ENCODE measurements around the gene NOP14. TPM values are rescaled to one million over a fixed set of nuclear protein-coding genes. Genes with fewer than 3 reads are reported as not detected.

NOP14 gene
- polyA plus RNA-seq, 2 of the 4 experiments (the other 2 are of a cell fraction): 18.9 to 30.2 TPM

DNA sequence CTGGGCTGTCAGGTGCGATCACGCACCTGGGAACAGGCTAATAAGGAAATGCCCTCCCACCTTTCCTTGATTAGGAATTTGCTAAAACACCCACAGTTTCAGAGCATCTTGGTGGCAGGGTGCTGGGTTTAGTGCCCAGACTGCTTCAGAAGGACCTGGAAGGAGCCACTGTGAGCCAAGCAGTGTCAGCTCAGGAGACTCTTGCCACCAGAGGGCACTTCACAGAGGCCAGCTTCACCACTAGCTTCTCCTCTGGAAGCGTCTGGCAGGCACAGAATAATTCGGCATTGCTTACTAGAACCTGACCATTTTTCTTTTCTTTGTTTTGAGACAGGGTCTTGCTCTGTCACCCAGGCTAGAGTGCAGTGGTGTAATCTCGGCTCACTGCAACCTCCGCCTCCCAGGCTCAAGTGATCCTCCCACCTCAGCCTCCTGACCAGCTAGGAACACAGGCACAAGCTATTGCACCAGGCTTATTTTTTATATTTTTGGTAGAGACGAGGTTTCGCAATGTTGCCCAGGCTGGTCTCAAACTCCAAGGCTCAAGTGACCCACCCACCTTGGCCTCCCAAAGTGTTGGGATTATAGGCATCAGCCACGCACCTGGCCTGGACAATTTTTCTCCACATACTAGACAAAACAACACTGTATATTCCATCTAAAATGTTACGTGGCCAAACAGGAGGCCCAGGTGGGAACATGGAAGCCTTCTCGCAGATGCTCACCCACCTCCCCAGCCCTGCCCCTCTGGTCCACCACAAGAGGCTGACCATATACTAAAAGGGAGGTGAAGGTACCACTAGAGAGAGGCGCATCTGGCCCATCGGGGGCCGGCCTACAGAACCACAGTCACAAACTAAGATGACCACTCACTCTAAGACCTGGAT lies 14.1 kb downstream of the NOP14 start:
- H3K9me3 ChIP-seq: no peaks in the 10 kb centered on the region
- ChIA-PET POLR2A (no interaction called here), CTCF (interaction anchor here (0.9 to 1.8 kb wide), 6 partner anchors 10 to 89 kb away, joined by 3 to 8 read pairs (median 3); partner anchors contain the start of genes GRK4 and NOP14)
- WGBS (ENCODE audit: missing lambda C conversion rate): 93% methylated on average over 14 of the region's 14 CpGs
- no peak overlapping the region for H3K4me2 ChIP-seq
- H3K4me1 ChIP-seq: no peaks in the 10 kb centered on the region
- peak in 1 of 2 experiments; percentile 41 for DNase-seq (ENCODE audit: low read depth in 1 of 2, low spot score in 1 of 2)
- no peak for TF ChIP-seq JUNB (IDR thresholded peaks at IDR 0.05)
- TF ChIP-seq RARB (CRISPR knock-in tag; IDR thresholded peaks at IDR 0.05): no peak
- TF ChIP-seq HEYL (CRISPR knock-in tag; IDR thresholded peaks at IDR 0.05): no peak
- no peak for TF ChIP-seq BCL3 (IDR thresholded peaks at IDR 0.05)
- peak in 1 of 2 experiments; percentile 33; a peak in 1 of 4 replicates for TF ChIP-seq CEBPB (IDR thresholded peaks at IDR 0.05)
- TF ChIP-seq, protein P1, sequence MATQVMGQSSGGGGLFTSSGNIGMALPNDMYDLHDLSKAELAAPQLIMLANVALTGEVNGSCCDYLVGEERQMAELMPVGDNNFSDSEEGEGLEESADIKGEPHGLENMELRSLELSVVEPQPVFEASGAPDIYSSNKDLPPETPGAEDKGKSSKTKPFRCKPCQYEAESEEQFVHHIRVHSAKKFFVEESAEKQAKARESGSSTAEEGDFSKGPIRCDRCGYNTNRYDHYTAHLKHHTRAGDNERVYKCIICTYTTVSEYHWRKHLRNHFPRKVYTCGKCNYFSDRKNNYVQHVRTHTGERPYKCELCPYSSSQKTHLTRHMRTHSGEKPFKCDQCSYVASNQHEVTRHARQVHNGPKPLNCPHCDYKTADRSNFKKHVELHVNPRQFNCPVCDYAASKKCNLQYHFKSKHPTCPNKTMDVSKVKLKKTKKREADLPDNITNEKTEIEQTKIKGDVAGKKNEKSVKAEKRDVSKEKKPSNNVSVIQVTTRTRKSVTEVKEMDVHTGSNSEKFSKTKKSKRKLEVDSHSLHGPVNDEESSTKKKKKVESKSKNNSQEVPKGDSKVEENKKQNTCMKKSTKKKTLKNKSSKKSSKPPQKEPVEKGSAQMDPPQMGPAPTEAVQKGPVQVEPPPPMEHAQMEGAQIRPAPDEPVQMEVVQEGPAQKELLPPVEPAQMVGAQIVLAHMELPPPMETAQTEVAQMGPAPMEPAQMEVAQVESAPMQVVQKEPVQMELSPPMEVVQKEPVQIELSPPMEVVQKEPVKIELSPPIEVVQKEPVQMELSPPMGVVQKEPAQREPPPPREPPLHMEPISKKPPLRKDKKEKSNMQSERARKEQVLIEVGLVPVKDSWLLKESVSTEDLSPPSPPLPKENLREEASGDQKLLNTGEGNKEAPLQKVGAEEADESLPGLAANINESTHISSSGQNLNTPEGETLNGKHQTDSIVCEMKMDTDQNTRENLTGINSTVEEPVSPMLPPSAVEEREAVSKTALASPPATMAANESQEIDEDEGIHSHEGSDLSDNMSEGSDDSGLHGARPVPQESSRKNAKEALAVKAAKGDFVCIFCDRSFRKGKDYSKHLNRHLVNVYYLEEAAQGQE (IDR thresholded peaks at IDR 0.05): no peak
- no peak for TF ChIP-seq ELK1 (IDR thresholded peaks at IDR 0.05; ENCODE audit: low read depth, low read length)
- no peak for TF ChIP-seq SREBF2 (IDR thresholded peaks at IDR 0.05)
- TF ChIP-seq, protein P2, sequence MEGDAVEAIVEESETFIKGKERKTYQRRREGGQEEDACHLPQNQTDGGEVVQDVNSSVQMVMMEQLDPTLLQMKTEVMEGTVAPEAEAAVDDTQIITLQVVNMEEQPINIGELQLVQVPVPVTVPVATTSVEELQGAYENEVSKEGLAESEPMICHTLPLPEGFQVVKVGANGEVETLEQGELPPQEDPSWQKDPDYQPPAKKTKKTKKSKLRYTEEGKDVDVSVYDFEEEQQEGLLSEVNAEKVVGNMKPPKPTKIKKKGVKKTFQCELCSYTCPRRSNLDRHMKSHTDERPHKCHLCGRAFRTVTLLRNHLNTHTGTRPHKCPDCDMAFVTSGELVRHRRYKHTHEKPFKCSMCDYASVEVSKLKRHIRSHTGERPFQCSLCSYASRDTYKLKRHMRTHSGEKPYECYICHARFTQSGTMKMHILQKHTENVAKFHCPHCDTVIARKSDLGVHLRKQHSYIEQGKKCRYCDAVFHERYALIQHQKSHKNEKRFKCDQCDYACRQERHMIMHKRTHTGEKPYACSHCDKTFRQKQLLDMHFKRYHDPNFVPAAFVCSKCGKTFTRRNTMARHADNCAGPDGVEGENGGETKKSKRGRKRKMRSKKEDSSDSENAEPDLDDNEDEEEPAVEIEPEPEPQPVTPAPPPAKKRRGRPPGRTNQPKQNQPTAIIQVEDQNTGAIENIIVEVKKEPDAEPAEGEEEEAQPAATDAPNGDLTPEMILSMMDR (IDR thresholded peaks at IDR 0.05): peak; percentile 28; the same call in 1 of the 3 replicates
- TF ChIP-seq, protein P3, sequence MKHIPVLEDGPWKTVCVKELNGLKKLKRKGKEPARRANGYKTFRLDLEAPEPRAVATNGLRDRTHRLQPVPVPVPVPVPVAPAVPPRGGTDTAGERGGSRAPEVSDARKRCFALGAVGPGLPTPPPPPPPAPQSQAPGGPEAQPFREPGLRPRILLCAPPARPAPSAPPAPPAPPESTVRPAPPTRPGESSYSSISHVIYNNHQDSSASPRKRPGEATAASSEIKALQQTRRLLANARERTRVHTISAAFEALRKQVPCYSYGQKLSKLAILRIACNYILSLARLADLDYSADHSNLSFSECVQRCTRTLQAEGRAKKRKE (CRISPR knock-in tag; IDR thresholded peaks at IDR 0.05; ENCODE audit: low read depth): no peak
- TF ChIP-seq EHMT2 (IDR thresholded peaks at IDR 0.05; ENCODE audit: low read depth): no peak
- no peak for TF ChIP-seq FOSL2 (IDR thresholded peaks at IDR 0.05)
- no peak for TF ChIP-seq FOSL2 (CRISPR knock-in tag; IDR thresholded peaks at IDR 0.05)
- TF ChIP-seq RAD21 (conservative IDR thresholded peaks at IDR 0.05 in 1 of 2, IDR thresholded peaks at IDR 0.05 in 1 of 2): 0 out of 5 replicates have a peak, but pooled peaks of 1 of the 2 experiments have one; percentile 6
- TF ChIP-seq EHF (CRISPR knock-in tag; IDR thresholded peaks at IDR 0.05): no peak
- no peak for TF ChIP-seq GATA3 (IDR thresholded peaks at IDR 0.05; ENCODE audit: borderline replicate concordance)
- no peak for TF ChIP-seq TFCP2L1 (CRISPR knock-in tag; IDR thresholded peaks at IDR 0.05)
- TF ChIP-seq, protein P4, sequence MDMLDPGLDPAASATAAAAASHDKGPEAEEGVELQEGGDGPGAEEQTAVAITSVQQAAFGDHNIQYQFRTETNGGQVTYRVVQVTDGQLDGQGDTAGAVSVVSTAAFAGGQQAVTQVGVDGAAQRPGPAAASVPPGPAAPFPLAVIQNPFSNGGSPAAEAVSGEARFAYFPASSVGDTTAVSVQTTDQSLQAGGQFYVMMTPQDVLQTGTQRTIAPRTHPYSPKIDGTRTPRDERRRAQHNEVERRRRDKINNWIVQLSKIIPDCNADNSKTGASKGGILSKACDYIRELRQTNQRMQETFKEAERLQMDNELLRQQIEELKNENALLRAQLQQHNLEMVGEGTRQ (IDR thresholded peaks at IDR 0.05): no peak
- no peak for TF ChIP-seq HOXB13 (CRISPR knock-in tag; IDR thresholded peaks at IDR 0.05; ENCODE audit: low read depth)
- TF ChIP-seq RFX5 (IDR thresholded peaks at IDR 0.05): no peak
- no peak overlapping the region for H3K4me3 ChIP-seq
- ATAC-seq: peak; percentile 88 to 90
- FAIRE-seq: no peak
- H3K27ac ChIP-seq: no peak overlapping the region

Measured in A549 (cell line).